PC-3 (cell line): ENCODE data around the gene RND2. TPM values are rescaled to one million over a fixed set of nuclear protein-coding genes. Genes with fewer than 3 reads are reported as not detected.

ENCODE experiments used
- ATAC-seq: fragments of 200-7000 bp; cut with Tn5 transposase; 2 replicates; pipeline ENCODE4 v1.9.1; 2020; ENCODE audit warnings: mild to moderate bottlenecking, moderate library complexity
- BruUV-seq: library from RNA; stranded (reverse); fragments of 400-500 nt; replicated peaks from 2 replicates; lab custom pipeline; 2021; lab: Mats Ljungman, UMichigan
- CTCF ChIA-PET: fragments of 300-600 bp; sonication (Branson Sonifier 250); formaldehyde crosslinking; loops from one replicate; lab custom pipeline; 2022; ENCODE audit warnings: antibody characterized with exemption; lab: Charles Lee
- POLR2A ChIA-PET: fragments of 300-600 bp; sonication (Branson Sonifier 250); formaldehyde crosslinking; loops from one replicate; lab custom pipeline; 2022; ENCODE audit warnings: antibody characterized with exemption; ENCODE audit not compliant: unreplicated experiment; lab: Charles Lee
- DNase-seq: peaks from one replicate; pipeline ENCODE4 v3.0.0-alpha.2; 2015
- H2AFZ ChIP-seq: fragments of 300-600 bp; sonication (generic); 2 replicates; pipeline ENCODE4 v1.6.0; 2016; ENCODE audit warnings: antibody characterized with exemption, low read length
- H3F3A ChIP-seq: fragments of 300-600 bp; sonication (generic); one replicate; pipeline ENCODE4 v1.6.0; 2017; ENCODE audit warnings: antibody characterized with exemption, low read length, control low read depth, mild to moderate bottlenecking; ENCODE audit not compliant: unreplicated experiment
- H3K27ac ChIP-seq: fragments of 300-600 bp; sonication (generic); 2 replicates; pipeline ENCODE4 v1.5.1; 2016; ENCODE audit warnings: mild to moderate bottlenecking, low read length
- H3K27me3 ChIP-seq: fragments of 300-600 bp; sonication (generic); 2 replicates; pipeline ENCODE4 v1.6.1; 2016; ENCODE audit warnings: low read length, mixed read lengths
- H3K36me3 ChIP-seq: fragments of 300-600 bp; sonication (generic); 2 replicates; pipeline ENCODE4 v1.6.1; 2016; ENCODE audit warnings: low read depth, mixed run types, low read length, mixed read lengths
- H3K4me1 ChIP-seq: fragments of 300-600 bp; sonication (generic); 2 replicates; pipeline ENCODE4 v1.5.1; 2016; ENCODE audit warnings: low read length; ENCODE audit not compliant: insufficient read depth
- H3K4me2 ChIP-seq: fragments of 300-600 bp; sonication (generic); 2 replicates; pipeline ENCODE4 v1.6.0; 2016; ENCODE audit warnings: low read length
- H3K4me3 ChIP-seq: fragments of 300-600 bp; sonication (generic); 2 replicates; pipeline ENCODE4 v1.5.1; 2016; ENCODE audit warnings: mild to moderate bottlenecking, low read length, mixed read lengths
- H3K79me2 ChIP-seq: fragments of 300-600 bp; sonication (generic); 2 replicates; pipeline ENCODE4 v1.6.1; 2017; ENCODE audit warnings: low read length, mixed read lengths
- H3K9ac ChIP-seq: fragments of 300-600 bp; sonication (generic); 2 replicates; pipeline ENCODE4 v1.6.0; 2016; ENCODE audit warnings: mild to moderate bottlenecking, low read length
- H3K9me2 ChIP-seq: fragments of 300-600 bp; sonication (generic); replicated peaks from 2 replicates; pipeline ENCODE4 v1.6.1; 2016; ENCODE audit warnings: mixed run types, low read length, mixed read lengths
- H3K9me3 ChIP-seq: fragments of 300-600 bp; sonication (generic); 2 replicates; pipeline ENCODE4 v1.6.1; 2016; ENCODE audit warnings: low read length, mixed read lengths
- H4K20me1 ChIP-seq: fragments of 300-600 bp; sonication (generic); 2 replicates; pipeline ENCODE4 v1.6.1; 2016; ENCODE audit warnings: low read length, mixed read lengths
- CTCF ChIP-seq: fragments of 300-600 bp; sonication (generic); conservative IDR thresholded peaks from 2 replicates; pipeline ENCODE4 v1.5.1; 2017; ENCODE audit warnings: antibody characterized with exemption, low read depth, mild to moderate bottlenecking, low read length
- EZH2 ChIP-seq: fragments of 300-600 bp; sonication (generic); IDR thresholded peaks from one replicate; pipeline ENCODE4 v1.6.1; 2017; ENCODE audit warnings: antibody characterized with exemption, mild to moderate bottlenecking, low read length; ENCODE audit not compliant: unreplicated experiment
- EZH2phosphoT487 ChIP-seq: fragments of 300-600 bp; sonication (generic); IDR thresholded peaks from 2 replicates; pipeline ENCODE4 v1.6.1; 2018; ENCODE audit warnings: mild to moderate bottlenecking, antibody characterized with exemption, low read length, borderline replicate concordance
- intact Hi-C: fragments of 100-400 bp; cut with micrococcal nuclease; formaldehyde crosslinking; loops from 2 replicates; pipeline ENCODE4 v1.9.0; 2023
- total RNA-seq: library from RNA; depleted of rRNA; stranded (reverse); fragments of >200 nt; gene quantifications from 2 replicates; pipeline ENCODE4 v1.2.3, GENCODE V29; 2014

The RND2 gene
- total RNA-seq, 1 experiment from 2014 or later, result 0.29 TPM

GRCh38 chr17:42982266-42982665 lies 42.8 kb upstream of the RND2 start:
- BruUV-seq, result no TSS peak
- Histone ChIP-seq H3K9me2 (no peaks in the 10 kb centered on the region), H3K9me3 (no peaks in the 10 kb centered on the region), H3K27me3 (no peaks in the 10 kb centered on the region), H3K4me2 (peak overlapping the region; percentile 100; the same call in 1 of the 2 replicates), H3K4me3 (peak overlapping the region; percentile 99; the same call in 1 of the 2 replicates), H4K20me1 (no peaks in the 10 kb centered on the region), H3K4me1 (peaks cover 18% of the 10 kb centered on the region), H2AFZ (no peak overlapping the region), H3K36me3 (peaks cover 6% of the 10 kb centered on the region; the same call in 1 of the 2 replicates), H3F3A (no peaks in the 10 kb centered on the region), H3K27ac (no peak overlapping the region), H3K79me2 (peaks cover 69% of the 10 kb centered on the region), H3K9ac (no peak overlapping the region)
- ATAC-seq (no peak), DNase-seq (no peak)
- TF ChIP-seq EZH2 (no peak), CTCF (no peak), EZH2phosphoT487 (no peak)
- POLR2A ChIA-PET, result no interaction called here
- CTCF ChIA-PET, result interaction anchor here (0.6 kb wide), 1 partner anchor 15 kb away, joined by 20 read pairs; no protein-coding TSS in a partner anchor
- intact Hi-C loops, result no loop called here

DNA sequence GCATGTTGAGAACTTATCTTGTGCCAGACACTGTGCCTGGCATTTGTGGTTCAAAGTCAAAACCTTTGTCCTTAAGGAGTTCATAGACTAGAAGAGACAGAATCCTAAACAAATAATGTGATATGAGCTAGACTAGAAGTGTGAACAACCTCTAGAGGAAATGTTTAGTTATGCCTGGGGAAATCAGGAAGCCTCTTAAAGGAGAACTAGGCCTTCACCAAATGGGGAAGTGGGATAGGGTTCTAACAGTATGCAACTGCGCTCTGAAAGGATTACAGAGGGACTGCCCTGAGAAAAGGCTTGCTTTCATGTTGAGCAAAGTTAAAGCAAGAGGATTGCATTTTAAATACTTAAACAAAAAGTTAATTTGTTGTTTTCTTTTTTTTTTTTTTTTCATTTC lies 39.8 kb upstream of the RND2 start:
- POLR2A ChIA-PET, result no interaction called here
- Histone ChIP-seq H3K4me3 (no peak overlapping the region), H3K9me3 (no peaks in the 10 kb centered on the region), H4K20me1 (no peaks in the 10 kb centered on the region), H3F3A (peaks cover 9% of the 10 kb centered on the region), H2AFZ (no peak overlapping the region), H3K9me2 (no peaks in the 10 kb centered on the region), H3K9ac (no peak overlapping the region), H3K27me3 (no peaks in the 10 kb centered on the region), H3K36me3 (peaks cover 15% of the 10 kb centered on the region), H3K79me2 (peaks cover 59% of the 10 kb centered on the region), H3K27ac (no peak overlapping the region), H3K4me2 (no peak overlapping the region), H3K4me1 (peaks cover 28% of the 10 kb centered on the region)
- CTCF ChIA-PET, result no interaction called here
- no peak for ATAC-seq
- no peak for TF ChIP-seq EZH2
- no peak for TF ChIP-seq CTCF
- TF ChIP-seq EZH2phosphoT487, result no peak
- intact Hi-C loops, result no loop called here
- DNase-seq, result no peak
- no TSS peak for BruUV-seq

- H2AFZ ChIP-seq, result no peak overlapping the region
- H3K79me2 ChIP-seq, result peaks cover 27% of the 10 kb centered on the region
- TF ChIP-seq EZH2phosphoT487, result no peak
- no peak for TF ChIP-seq CTCF
- no peak for TF ChIP-seq EZH2
- H3K4me1 ChIP-seq, result peaks cover 33% of the 10 kb centered on the region
- peak overlapping the region; percentile 13; the same call in 1 of the 2 replicates for H3K4me3 ChIP-seq
- H3K9ac ChIP-seq, result peak overlapping the region; percentile 33
- no peaks in the 10 kb centered on the region for H3K9me2 ChIP-seq
- ChIA-PET CTCF (no interaction called here), POLR2A (no interaction called here)
- H3K27me3 ChIP-seq, result no peaks in the 10 kb centered on the region
- no peaks in the 10 kb centered on the region for H4K20me1 ChIP-seq
- DNase-seq (peak; percentile 35), ATAC-seq (no peak)
- peaks cover 36% of the 10 kb centered on the region for H3K36me3 ChIP-seq
- H3K9me3 ChIP-seq, result no peaks in the 10 kb centered on the region
- peak overlapping the region; percentile 72 for H3K4me2 ChIP-seq
- BruUV-seq, result no TSS peak
- H3K27ac ChIP-seq, result peak overlapping the region; percentile 94
- intact Hi-C loops, result no loop called here
- H3F3A ChIP-seq, result peaks cover 22% of the 10 kb centered on the region
Measured at GRCh38 chr17:42989141-42989540, 35.9 kb upstream of the RND2 start.
